Measurements from ENCODE around the gene FGFRL1. TPM values are rescaled to one million over a fixed set of nuclear protein-coding genes. Genes with fewer than 3 reads are reported as not detected.

The FGFRL1 gene
- total RNA-seq, 1 donor from 2014 or later = 58.8 TPM

DNA sequence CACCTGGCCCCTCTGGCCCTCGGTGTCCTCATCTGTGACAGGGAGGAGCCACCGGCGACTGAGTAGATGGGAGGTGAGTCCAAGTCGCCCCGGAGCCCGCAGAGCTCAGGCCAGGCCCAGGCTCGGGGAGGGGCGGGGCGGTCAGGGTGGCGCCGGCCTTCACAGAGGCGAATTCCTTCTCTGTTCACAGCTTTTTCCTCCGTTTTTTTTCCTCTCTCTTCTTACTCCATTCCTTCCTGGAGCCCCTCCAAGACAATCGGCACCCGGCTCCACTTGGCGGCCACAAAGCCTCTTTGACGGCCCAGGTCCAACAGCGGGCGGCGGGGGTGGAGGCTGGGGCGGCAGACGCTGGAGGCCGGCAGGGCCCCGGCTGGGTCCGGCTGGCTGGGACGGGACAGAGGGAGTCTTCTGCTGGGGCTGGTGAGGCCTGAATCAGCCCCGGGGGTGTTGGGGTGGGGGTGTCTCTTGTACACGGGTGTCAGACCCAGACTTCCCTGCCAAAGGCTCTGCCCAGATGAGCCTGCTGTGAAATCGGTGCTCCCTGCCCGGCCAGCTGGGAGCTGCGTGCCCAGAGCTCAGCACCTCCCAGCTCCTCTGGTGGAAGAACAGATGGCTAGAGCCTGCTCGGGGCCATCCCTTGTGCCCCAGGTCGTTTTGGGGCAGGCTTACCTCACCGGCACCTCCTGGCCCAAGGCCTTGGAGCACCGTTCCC, 22.6 kb downstream of the FGFRL1 start:
- Mint-ChIP-seq H3K4me1 (peaks cover 5% of the 10 kb centered on the region), H3K4me3 (peak overlapping the region; percentile 41), H3K36me3 (ENCODE audit: low read depth) (no peaks in the 10 kb centered on the region), H3K9me3 (no peaks in the 10 kb centered on the region), H3K27me3 (ENCODE audit: low read depth) (no peaks in the 10 kb centered on the region), H3K27ac (ENCODE audit: unreplicated experiment) (no peak overlapping the region)
- DNase-seq (ENCODE audit: low read depth, low spot score) = no peak
- TF ChIP-seq, protein P1, sequence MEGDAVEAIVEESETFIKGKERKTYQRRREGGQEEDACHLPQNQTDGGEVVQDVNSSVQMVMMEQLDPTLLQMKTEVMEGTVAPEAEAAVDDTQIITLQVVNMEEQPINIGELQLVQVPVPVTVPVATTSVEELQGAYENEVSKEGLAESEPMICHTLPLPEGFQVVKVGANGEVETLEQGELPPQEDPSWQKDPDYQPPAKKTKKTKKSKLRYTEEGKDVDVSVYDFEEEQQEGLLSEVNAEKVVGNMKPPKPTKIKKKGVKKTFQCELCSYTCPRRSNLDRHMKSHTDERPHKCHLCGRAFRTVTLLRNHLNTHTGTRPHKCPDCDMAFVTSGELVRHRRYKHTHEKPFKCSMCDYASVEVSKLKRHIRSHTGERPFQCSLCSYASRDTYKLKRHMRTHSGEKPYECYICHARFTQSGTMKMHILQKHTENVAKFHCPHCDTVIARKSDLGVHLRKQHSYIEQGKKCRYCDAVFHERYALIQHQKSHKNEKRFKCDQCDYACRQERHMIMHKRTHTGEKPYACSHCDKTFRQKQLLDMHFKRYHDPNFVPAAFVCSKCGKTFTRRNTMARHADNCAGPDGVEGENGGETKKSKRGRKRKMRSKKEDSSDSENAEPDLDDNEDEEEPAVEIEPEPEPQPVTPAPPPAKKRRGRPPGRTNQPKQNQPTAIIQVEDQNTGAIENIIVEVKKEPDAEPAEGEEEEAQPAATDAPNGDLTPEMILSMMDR (conservative IDR thresholded peaks at IDR 0.05) = no peak

DNA sequence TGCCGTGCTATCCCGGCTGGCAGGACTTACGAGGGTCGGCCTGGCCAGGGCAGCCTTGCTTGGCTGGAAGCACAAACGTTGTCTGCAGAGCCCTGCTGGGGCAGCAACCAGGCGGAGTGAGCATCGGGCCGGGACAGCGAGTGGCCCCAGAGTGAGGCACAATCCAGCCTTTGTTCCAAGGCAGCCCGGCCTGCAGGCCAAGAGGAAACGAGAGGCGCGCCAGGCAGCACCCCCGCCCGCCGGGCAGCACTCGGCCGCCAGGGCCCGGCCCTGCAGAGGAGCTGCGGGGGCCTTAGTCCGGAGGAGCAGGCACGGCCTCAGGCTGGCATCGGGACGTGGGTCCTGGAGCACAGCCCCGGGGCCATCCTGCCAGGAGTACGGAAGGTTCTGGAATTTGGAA, 24.1 kb downstream of the FGFRL1 start:
- H3K36me3 Mint-ChIP-seq (ENCODE audit: low read depth) = no peaks in the 10 kb centered on the region
- no peaks in the 10 kb centered on the region for H3K9me3 Mint-ChIP-seq
- no peak overlapping the region for H3K4me3 Mint-ChIP-seq
- H3K27ac Mint-ChIP-seq (ENCODE audit: unreplicated experiment) = no peak overlapping the region
- peaks cover 8% of the 10 kb centered on the region for H3K4me1 Mint-ChIP-seq
- H3K27me3 Mint-ChIP-seq (ENCODE audit: low read depth) = no peaks in the 10 kb centered on the region
- TF ChIP-seq, protein P1 (conservative IDR thresholded peaks at IDR 0.05) = no peak
- peak; percentile 57 for DNase-seq (ENCODE audit: low read depth, low spot score)

DNA sequence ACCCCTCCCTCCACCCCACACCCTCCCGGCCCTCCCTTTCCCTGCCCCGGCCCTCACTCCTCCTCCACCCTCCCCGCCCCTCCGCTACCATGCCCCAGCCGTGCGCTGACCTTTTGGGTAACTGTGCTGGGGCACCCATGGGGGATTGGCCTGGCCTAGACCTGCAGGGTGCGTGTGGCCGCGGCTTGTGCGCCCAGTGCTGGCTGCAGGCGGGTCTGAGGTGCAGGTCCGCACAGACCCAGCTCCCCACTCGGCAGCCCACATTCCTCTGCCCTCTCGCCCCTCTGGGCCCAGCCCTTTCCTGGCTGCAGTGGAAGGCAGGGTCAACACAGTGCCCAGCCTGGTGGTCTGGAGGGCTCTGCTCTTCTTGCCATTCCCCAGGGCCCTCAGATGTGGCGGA, 24.7 kb downstream of the FGFRL1 start:
- no peak overlapping the region for H3K27ac Mint-ChIP-seq (ENCODE audit: unreplicated experiment)
- no peak for DNase-seq (ENCODE audit: low read depth, low spot score)

DNA sequence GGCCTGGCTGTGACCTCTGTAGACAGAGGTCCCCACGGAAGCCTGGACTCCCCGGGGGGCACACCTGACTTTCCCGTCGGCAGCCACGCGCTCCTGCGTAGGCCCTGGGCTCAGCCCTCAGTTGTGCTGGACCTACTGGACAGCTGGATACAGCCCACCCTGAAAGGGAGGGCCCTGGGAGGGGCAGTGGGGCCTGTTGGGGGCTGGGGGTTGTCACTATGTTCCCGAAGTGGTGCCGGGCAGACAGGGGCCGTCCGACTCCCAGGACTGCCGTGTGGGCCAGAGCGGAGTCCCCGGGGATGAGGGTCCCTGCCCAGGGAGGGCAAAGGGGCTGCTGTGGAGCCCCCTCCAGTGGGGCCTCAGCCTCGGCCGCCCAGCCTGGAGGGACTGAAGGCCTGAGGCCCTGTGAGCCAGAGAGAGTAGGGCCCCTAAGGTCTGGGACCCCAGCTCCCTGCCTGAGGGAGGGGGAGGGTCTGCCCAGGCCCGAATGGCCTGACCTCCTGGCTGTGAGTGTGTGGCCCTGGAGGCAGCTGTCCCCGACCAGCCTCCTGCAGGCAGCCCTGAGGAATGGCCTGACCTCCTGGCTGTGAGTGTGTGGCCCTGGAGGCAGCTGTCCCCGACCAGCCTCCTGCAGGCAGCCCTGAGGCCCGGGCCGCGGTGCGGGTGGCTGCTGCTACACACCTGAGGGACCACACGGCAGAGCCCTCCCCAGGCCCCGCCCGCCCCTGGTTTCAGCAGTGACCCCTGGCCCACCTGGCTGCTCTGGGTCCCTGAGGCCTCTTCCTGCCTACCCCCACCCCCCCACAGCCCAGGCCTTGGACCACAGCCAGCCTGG, 25.8 kb downstream of the FGFRL1 start:
- no peaks in the 10 kb centered on the region for H3K9me3 Mint-ChIP-seq
- TF ChIP-seq, protein P1 (conservative IDR thresholded peaks at IDR 0.05) = no peak
- no peaks in the 10 kb centered on the region for H3K27me3 Mint-ChIP-seq (ENCODE audit: low read depth)
- no peak for DNase-seq (ENCODE audit: low read depth, low spot score)
- no peak overlapping the region for H3K4me3 Mint-ChIP-seq
- peaks cover 14% of the 10 kb centered on the region for H3K4me1 Mint-ChIP-seq
- no peak overlapping the region for H3K27ac Mint-ChIP-seq (ENCODE audit: unreplicated experiment)
- no peaks in the 10 kb centered on the region for H3K36me3 Mint-ChIP-seq (ENCODE audit: low read depth)

More for the DNA sequence above, 24.7 kb downstream of the FGFRL1 start:
- Mint-ChIP-seq H3K4me3 (no peak overlapping the region), H3K27me3 (ENCODE audit: low read depth) (no peaks in the 10 kb centered on the region), H3K4me1 (peaks cover 8% of the 10 kb centered on the region), H3K9me3 (no peaks in the 10 kb centered on the region), H3K36me3 (ENCODE audit: low read depth) (no peaks in the 10 kb centered on the region)
- TF ChIP-seq, protein P1 (conservative IDR thresholded peaks at IDR 0.05) = no peak

DNA sequence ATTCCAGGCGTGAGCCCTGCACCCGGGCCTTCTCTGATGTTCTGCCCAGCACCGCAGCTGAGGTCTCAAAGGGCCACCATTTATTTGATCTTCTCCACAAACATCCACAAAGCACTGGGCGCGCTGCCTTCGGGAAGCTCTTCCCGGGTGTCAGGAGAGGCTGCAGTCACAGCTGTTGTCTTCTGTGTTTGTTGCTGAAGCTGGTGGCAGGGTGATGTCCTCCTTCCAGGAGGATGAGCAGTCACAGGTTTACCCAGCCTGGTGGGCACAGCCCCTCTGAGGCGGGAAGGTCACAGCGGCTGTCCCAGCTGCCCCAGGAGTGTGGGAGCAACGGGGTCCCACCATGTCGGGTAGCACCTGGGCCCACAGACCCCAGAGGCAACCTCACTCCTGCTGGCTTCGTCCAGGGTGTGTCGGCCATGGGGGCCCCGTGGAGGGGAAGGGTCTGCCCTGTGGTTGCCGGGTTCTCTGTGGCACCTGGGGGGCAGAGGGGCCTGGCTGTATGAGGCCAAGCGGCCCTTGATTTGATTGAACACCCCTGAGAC, 27.6 kb downstream of the FGFRL1 start:
- TF ChIP-seq, protein P1 (conservative IDR thresholded peaks at IDR 0.05) = no peak
- H3K4me1 Mint-ChIP-seq = peaks cover 20% of the 10 kb centered on the region
- H3K27ac Mint-ChIP-seq (ENCODE audit: unreplicated experiment) = no peak overlapping the region
- DNase-seq (ENCODE audit: low read depth, low spot score) = no peak
- H3K36me3 Mint-ChIP-seq (ENCODE audit: low read depth) = no peaks in the 10 kb centered on the region
- H3K4me3 Mint-ChIP-seq = no peak overlapping the region
- no peaks in the 10 kb centered on the region for H3K27me3 Mint-ChIP-seq (ENCODE audit: low read depth)
- H3K9me3 Mint-ChIP-seq = no peaks in the 10 kb centered on the region

Data from neural crest cell (in vitro differentiated cells).